ENCODE results near the gene ADAM21.
"Not testable (repeated sequence)": the region's sequence is repeated elsewhere in the genome, so short reads cannot be mapped to it uniquely, and the experiment has no call there.

GRCh38 chr14:70475459-70475858 is 23.5 kb downstream of the ADAM21 start:
- TF ChIP-seq CTCF, POLR2A (IDR thresholded peaks at IDR 0.05): not testable (repeated sequence)
